OCI-LY7 (cell line): ENCODE data around the gene ANO3.

Source experiments
- EZH2phosphoT487 ChIP-seq: fragments of 200-600 bp; sonication (generic); IDR thresholded peaks from 2 replicates; pipeline ENCODE4 v1.6.1; 2018; ENCODE audit warnings: low read depth, borderline replicate concordance, mild to moderate bottlenecking, mixed run types, antibody characterized with exemption, low read length, moderate library complexity, mixed read lengths
- TF ChIP-seq, protein P1 (sequence below): fragments of 200-600 bp; sonication (generic); conservative IDR thresholded peaks from 2 replicates; pipeline ENCODE4 v1.5.1; 2014; ENCODE audit warnings: mild to moderate bottlenecking, antibody characterized with exemption, low read length, moderate library complexity, mixed read lengths

DNA sequence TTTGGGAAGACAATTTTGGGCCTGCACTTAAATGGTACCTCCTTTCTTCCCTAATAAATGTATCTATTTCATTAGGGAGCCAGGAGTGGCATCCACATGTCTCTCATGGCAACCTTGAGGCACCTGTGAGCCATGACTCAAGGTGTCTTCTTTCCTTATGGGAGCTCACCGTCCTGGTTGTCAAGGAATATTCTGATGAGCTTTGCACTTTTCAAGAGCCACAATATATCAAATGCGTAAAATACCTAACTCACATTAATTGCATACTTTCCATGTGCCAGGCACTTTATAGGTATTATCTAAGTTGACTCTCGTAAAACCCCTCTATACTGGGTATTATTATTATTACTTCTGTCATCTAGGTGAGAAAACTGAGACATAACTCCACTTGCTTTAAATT lies 207.6 kb downstream of the ANO3 start:
- TF ChIP-seq, protein P1, sequence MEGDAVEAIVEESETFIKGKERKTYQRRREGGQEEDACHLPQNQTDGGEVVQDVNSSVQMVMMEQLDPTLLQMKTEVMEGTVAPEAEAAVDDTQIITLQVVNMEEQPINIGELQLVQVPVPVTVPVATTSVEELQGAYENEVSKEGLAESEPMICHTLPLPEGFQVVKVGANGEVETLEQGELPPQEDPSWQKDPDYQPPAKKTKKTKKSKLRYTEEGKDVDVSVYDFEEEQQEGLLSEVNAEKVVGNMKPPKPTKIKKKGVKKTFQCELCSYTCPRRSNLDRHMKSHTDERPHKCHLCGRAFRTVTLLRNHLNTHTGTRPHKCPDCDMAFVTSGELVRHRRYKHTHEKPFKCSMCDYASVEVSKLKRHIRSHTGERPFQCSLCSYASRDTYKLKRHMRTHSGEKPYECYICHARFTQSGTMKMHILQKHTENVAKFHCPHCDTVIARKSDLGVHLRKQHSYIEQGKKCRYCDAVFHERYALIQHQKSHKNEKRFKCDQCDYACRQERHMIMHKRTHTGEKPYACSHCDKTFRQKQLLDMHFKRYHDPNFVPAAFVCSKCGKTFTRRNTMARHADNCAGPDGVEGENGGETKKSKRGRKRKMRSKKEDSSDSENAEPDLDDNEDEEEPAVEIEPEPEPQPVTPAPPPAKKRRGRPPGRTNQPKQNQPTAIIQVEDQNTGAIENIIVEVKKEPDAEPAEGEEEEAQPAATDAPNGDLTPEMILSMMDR, result no peak
- no peak for TF ChIP-seq EZH2phosphoT487
